HEK293T (cell line): Measurements from ENCODE around the gene HCAR1.

Experiments used
- FOXA1 ChIP-seq: fragments of 450-650 bp; IDR thresholded peaks from 2 replicates; pipeline ENCODE4 v1.6.1; 2016; ENCODE audit warnings: mild to moderate bottlenecking
- FOXM1 ChIP-seq: fragments of 450-650 bp; IDR thresholded peaks from 2 replicates; pipeline ENCODE4 v1.6.1; 2017; ENCODE audit warnings: mild to moderate bottlenecking, borderline replicate concordance

DNA sequence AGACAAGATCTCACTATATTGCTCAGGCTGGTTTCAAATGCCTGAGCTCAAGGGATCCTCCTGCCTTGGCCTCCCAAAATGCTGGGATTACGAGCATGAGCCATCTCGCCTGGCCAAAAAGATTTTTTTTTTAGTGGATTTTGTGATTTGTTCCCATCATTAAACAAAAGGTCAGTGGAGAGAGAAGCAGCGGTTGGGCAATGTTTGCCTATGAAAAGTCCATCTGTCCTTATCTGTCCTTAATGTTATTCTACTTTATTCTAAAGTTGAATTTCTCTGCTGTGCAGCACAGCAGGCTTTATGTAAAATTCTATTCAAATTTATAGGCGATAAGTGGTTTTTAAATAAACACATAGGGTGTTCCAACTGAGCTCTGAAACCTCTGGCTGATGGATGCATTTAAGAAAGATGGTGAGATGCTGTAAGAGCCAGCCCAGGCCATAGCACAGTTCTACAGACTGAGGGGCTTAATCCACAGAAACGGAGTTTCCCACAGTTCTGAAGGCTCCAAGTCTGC is 46.3 kb downstream of the HCAR1 start:
- no peak for TF ChIP-seq FOXA1
- no peak for TF ChIP-seq FOXM1
